HG03432 (cell line): Measurements from ENCODE around the gene ORAI3.
"Not testable (repeated sequence)": the region's sequence is repeated elsewhere in the genome, so short reads cannot be mapped to it uniquely, and the experiment has no call there.

Experiments used
- ATAC-seq: cut with Tn5 transposase; IDR thresholded peaks from one replicate; pipeline ENCODE4 v1.9.1; 2021; ENCODE audit warnings: mild to moderate bottlenecking, moderate library complexity; ENCODE audit not compliant: unreplicated experiment

The ORAI3 gene

DNA sequence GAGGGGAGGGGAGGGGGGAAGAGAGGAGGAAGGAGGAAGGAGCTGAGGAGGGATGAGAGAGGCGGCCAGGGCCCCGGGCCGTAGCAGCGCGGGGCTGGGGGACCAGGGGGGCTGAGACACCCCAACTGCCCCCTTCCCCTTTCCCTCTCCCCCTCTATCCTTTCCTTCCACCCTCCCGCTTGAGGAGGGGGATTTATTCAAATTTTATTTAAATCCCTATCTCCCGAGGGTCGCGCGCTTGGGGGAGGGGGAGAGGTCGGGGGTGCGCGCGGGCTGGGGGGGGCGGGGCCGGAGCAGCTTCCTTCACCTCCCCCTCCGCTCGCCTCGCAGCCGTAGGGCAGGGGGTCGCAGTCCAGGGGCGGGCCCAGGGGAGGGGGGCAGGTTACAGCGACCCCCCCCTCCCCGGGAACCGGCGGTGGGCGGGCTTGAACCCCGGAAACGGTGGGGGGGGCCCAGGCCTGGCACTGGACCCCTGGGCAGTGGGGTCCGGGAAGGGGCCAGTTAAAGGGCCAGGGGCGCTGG is 25.3 kb upstream of the ORAI3 start, which contains the start of gene FBXL19:
TSS of gene FBXL19 (plus strand) at position 19 of the 522 bp plus-strand sequence. CDS start 2,183 bp downstream, outside the sequence.
- ATAC-seq, result no peak

DNA sequence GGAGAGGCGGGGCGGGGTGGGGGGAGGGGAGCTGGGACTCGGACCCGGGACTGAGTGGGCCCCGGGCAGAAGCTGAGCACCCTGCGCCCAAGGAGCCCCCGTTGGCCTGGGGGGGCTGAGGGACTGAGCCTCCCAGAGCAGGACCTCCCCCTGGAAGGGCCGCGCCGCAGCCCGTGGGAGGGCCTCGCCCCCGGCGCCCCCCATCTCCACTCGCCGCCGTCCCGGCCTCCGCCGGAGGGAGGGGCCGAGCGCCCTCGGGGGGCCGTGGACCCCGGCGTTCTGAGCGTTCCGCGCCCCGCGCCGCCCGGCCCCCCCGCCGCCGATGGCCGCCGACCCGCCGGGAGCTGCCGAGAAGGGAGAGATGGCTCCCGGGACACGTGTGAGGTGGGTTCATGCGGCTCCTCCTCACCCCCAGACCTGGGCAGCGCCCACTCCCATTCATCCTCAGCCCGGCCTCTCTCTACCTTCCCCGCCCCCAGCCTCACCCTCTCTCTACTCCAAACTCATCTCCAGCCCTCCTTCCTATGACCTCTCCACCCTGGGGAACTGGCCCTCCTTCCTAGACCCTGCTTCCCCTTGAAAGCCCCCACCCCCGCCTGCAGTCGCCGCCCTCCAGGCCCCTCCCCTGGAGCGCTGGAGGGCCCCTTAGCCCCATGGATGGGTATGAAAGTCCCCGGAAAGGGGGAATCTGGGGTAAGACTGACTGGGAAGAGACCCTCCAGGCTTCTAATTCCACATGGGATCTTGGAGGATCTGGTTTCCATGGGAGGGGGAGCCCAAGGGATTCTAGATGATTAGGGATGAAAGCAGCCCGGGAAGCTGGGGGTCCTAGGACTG is 24.6 kb upstream of the ORAI3 start:
- ATAC-seq, result no peak

DNA sequence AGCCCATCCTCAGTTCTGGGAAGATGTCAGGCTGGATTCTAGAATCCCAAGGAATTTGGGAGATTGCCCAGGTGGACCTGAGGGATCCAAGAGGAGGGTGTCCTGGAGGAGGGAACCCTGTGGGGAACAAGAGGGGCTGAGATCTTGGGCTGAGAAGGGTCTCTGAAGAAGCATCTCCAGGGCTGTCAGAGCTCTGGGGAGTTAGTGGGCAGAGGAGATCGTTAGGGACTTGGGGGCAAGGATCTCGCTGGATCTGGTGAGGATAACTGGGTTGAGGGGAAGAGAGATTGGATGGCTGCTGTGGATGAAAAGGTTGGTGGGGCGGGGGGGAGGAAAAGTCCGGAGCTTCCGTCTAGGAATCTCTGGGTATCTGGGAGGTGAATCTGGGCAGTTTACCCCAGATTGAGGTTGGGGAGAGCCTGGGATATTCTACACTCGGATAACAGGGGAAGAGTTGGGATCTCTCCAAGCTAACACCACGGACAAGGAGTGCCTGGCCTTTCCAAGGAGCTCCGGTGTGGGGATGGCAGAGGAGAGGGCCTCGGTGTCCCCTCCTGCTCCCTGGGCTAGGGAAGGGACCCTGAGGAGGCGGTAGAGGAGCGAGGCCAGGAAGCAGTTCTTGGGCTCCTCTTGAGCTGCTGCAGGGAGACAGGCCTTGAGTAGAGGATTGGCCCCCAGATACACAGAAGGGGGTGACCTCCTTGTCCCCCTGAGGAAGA is 23.8 kb upstream of the ORAI3 start:
- ATAC-seq, result no peak

DNA sequence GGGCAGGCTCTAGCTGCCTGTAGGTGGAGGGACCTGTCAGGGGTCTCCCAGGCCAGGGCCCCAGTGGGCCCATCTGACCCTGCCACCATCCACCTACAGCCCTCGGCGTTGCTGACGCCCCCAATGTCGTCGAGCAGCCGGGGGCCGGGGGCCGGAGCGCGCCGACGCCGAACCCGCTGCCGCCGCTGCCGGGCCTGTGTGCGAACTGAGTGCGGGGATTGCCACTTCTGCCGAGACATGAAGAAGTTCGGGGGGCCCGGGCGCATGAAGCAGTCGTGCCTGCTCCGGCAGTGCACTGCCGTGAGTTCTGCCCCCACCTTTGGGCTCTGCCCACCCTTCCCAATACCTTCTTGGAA is 23.3 kb upstream of the ORAI3 start:
- no peak for ATAC-seq

DNA sequence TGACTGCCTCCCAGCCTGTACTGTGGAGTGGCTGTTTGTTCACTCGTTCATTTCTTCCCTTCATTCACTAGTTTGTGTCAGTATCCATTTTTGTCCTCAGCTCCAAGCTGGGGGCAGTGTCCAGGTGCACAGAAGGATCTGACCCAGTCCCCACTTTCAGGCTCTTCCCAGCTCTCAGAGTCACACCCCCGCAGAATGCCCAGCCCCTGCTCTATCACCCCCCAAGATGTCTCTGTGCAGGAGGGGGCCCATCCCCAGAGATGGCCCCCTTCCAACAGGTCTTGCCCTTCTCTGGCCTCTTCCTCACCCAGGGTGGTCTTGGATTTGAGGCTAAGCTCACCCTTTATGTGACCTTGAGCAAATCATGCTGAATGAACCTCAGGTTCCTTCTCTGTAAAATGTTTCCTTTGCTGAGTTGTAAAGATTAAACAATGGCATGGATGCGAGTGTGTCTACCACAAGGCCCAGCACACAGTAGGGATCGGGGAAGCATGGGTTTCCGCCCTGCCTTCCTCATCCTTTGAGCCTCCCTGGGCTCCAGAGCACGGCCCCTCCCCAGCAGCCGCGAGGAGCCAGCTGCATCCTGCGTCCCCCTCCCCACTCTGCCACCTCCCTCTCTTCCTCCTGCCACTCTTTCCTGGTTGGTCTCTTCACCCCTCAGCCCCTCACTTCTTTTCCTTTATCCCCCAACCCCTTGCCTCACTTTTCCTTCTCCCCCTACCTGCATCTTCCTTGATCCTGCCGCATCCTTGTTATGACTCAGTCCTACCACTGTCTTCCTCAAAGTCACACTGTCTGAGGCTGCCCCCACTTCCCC is 22.7 kb upstream of the ORAI3 start:
- ATAC-seq, result no peak

DNA sequence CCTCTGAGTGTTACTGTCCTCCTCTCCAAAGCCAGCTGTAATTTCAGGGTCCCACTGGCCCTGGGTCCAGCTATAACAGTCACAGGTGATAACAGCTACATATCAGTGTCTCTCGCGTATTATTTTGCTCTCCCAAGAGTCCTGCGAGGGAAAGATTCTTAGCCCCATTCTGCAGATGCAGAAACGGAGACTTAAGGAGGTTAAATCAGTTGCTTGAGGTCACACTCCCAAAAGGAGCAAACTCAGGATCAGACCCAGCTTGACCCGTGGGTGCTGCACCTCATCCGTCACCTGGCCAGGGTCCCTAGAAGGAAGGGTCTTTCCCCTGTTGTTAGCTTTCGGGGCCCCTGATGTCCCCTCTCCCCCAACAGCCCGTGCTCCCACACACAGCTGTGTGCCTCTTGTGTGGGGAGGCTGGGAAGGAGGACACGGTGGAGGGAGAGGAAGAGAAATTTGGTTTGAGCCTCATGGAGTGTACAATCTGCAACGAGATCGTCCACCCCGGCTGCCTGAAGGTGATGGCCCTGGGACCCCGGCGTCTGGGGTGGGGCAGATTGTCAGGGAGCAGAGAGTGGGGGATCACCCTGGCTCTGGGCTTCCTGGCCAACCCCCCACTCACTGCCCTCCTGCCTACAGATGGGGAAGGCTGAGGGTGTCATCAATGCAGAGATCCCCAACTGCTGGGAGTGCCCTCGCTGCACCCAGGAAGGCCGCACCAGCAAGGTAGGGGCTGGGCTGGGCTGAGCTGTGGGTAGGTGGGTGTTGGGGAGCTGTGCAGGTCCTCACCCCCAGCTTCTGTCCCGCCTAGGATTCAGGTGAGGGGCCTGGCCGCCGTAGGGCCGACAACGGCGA is 21.7 kb upstream of the ORAI3 start:
- ATAC-seq, result no peak

DNA sequence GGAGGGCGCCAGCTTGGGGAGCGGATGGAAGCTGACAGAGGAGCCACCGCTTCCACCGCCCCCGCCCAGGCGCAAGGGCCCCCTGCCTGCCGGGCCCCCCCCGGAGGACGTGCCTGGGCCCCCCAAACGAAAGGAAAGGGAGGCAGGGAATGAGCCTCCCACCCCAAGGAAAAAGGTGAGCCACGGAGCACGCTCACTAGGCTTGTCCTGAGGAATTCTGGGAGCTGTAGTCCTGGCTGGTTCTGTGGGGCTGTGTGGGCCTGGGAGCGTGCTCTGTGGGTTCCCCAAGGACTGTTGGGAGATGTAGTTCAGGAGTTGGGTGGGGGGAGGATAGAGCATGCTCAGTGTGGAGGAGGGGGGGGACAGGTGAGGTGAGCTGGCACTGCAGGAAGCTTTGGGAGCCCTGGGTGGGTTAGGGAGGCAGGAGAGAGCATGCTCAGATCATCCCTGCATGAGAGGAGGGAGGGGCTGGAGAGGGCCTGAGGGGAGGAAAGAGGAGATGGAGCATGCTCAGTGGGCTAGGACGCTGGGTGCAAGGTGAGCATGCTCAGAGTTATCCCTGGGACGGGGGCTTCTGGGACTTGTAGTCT is 21.0 kb upstream of the ORAI3 start:
- no peak for ATAC-seq

DNA sequence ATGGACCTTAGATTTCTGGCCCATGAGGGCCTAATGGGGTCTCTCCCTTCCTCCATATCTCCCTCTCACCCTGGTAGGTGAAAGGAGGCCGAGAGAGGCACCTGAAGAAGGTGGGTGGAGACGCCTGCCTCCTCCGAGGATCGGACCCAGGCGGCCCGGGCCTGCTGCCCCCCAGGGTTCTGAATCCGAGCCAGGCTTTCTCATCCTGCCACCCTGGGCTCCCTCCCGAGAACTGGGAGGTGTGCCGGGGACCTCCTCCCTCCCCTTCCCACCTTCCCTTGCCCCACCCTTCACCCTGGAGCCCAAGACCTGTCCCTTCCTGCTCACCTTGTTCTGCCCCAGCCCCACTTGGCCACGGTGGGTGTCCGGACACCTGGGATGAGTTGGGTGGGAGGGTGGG is 20.5 kb upstream of the ORAI3 start:
- no peak for ATAC-seq

DNA sequence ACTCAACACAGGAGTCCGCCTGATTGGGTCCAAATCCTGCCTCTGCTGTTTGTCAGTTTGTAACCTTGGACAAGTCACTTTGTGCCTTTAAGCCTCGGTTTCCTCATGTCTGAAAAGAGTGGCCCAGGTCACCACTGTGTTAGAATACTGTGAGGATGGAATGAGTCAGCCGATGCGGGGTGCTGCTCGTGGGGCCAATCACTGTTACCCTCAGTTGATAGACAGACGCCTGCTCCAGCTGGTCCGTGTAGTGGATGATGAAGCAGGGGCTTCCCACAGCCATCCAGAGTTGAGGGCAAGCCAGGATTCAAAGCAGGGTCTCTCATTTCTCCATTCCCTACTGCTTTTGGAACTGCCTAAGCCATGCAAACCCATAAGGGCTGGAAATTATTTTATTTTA is 19.7 kb upstream of the ORAI3 start:
- no peak for ATAC-seq

DNA sequence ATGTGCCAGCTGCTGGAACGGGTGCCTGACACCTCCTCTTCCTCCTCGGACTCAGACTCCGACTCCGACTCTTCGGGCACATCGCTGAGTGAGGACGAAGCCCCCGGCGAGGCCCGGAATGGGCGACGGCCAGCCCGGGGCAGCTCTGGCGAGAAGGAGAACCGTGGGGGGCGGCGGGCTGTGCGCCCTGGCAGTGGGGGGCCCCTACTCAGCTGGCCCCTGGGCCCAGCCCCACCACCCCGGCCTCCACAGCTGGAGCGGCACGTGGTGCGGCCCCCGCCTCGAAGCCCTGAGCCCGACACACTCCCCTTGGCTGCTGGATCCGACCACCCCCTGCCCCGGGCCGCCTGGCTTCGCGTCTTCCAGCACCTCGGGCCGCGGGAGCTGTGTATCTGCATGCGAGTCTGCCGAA is 18.7 kb upstream of the ORAI3 start:
- ATAC-seq, result no peak

DNA sequence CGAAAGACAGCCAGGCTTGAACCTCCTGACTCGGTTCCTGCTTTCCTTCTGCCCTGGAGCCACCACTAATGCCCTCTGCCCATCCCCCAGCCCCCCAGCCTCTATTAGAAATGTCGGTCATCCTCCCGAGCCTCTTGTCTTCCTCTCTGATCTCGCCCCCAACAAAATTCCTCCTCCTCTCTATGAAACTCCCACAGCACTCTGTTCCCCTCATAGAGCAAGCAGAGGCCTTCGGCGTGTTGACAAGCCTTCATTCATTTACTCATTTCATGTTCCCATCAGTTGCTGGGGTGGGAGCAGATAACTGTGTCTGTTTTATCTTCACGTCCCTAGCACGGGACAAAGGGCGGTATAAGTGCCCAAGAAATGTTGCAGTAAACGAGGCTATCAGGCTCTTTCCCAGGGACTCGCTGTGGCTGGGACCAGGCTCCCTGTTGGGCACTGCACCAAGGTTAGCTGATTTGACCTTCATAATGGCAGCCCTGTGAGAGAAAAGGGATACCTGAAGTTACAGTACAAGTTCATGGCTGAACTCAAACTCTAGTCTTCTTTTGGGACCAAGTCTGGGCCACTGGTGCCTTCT is 17.7 kb upstream of the ORAI3 start:
- ATAC-seq, result no peak

DNA sequence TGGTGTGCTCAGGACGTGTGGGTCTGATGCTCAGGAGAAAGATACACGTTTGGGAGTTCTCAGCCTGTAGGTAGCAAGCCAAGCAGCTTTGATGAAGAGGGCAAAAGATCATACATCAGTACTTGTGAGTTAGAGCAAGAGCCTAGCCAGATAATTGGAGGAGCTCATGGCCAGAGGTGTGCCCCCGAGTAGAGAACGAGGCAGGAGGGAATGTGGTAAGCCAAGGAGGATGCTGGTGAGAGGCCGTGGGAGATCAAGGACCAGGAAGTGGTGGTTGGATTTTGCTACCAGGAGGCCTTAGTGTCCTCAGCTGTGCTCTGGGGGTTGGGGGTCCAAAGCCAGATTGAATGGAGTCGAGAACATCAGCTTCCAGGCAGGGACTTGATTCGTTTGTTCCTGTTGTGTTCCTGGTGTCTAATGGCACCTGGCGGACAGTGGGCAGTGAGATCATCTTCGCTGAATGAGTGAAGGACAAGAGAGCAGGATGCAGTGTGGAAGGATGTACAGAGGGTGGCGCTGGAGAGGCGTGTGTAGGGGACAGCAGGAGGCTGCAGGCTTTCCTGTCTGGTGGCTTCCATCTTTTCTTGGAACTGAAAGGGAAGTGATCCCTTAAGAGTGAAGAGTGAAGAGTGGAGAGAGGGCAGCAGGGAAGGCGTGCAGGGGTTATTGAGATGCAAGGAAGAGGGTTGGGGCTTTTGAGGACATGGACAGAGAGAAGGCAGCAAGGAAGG is 13.9 kb upstream of the ORAI3 start:
- no peak for ATAC-seq

DNA sequence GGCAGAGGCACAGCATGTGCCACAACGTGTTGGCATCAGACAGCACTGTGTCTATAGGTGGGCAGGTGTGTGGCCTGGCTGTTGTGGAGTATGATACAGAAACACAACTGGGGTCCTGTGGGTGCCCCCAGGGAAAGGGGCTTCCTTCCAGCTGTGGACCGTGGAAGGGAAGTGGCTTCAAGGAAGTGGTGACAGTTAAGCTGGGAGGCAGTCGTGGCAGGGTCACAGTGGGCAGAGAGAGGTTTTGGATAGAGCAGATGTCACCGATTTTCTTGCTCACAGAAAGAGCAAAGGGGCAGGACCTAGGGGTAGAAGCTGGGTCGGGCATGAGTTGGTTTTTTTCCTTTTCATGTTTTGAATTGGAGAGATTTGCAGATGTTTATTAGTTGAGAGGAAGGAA is 11.2 kb upstream of the ORAI3 start:
- ATAC-seq, result no peak

DNA sequence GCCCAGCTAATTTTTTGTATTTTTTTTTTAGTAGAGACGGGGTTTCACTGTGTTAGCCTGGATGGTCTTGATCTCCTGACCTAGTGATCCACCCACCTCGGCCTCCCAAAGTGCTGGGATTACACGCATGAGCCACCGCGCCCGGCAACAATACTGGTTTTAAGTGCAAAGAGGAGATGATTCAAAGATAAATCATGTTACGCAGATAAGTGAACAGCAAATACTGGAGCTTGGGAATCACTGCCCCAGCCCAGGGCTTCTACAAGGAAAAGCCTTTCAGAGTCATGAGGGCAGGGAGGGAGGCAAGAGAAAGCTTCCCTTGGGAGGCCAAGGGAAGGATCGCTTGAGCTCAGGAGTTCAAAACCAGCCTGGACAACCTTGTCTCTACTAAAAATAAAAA is 9.3 kb upstream of the ORAI3 start:
- not testable (repeated sequence) for ATAC-seq

DNA sequence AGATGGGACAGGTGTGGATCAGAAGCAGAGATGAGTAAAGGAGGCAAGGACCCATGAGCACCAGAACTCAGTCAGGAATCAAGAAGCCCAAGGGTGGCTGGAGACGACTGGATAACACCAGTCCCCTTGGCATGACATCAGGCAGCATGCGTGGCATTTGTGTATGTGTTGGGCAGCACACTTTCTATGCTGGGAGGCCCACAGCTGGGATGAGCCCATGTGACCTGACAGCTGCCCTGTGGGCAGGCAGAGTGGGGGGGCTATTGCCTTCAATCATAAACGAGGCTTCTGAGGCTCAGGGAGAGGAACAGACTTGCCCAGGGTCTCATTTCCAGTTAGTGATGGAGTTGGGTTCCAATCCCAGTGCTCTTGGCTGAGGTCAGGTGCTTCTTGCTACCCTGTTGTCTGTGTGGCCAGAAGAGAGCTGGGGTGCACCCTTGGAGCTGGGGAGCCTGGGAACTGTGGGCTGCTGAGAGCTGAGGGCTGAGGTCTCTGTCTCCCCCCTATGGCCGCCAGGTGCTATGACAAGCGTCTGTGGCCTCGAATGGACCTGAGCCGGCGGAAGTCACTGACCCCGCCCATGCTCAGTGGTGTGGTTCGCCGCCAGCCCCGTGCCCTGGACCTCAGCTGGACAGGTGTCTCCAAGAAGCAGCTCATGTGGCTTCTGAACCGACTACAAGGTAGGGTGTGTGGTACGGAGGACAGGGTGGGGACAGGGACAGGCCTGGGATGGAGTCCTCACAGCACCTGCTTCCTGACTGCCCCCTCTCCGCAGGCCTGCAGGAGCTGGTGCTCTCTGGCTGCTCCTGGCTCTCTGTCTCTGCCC is 7.1 kb upstream of the ORAI3 start:
- ATAC-seq, result peak; percentile 96

DNA sequence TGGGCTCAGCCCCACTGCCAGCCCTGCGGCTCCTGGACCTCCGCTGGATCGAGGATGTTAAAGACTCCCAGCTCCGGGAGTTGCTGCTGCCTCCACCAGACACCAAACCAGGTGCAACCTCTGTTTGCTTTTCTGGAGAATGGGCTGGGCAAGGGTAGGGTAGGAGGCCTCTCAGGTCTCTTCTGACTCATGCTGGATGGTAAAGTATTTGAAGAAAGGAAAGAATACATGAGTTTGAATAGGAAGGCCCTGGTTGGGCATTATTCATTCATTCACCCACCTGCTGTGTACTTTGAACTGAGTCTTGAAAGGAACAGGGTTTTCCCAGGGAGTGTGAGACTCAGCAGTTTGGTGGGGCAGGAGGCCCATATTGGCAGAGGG is 6.5 kb upstream of the ORAI3 start:
- no peak for ATAC-seq

DNA sequence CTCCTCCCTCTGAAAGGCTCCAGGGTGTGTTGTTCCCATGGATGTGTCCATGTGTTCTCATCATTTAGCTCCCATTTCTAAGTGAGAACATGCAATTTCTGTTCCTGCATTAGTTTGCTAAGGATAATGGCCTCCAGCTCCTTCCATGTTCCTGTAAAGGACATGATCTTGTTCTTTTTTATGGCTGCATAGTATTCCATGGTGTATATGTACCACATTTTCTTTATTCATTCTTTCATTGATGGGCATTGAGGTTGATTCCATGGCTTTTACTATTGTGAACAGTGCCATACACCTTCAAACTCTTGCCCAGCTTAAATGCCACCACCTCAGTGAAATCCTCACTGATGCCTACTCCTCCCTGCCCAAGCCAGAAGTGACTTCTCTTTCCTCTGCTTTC is 4.5 kb upstream of the ORAI3 start:
- ATAC-seq, result no peak
